Gastroesophageal sphincter (tissue), 4 donors: Measurements from ENCODE around the gene GNPTAB. TPM values are rescaled to one million over a fixed set of nuclear protein-coding genes. Genes with fewer than 3 reads are reported as not detected.
"Not testable (repeated sequence)": the region's sequence is repeated elsewhere in the genome, so short reads cannot be mapped to it uniquely, and the experiment has no call there.

Source experiments
- ATAC-seq: fragments of 150-250 bp; one replicate; pipeline ENCODE4 v1.9.1; 2016; ENCODE audit warnings: mild to moderate bottlenecking, moderate library complexity
- H3K27ac ChIP-seq, 4 donors: fragments of 200-600 bp; sonication (generic) in 3 of 4; 1 replicate in 3 of 4; 2 replicates in 1 of 4; pipeline ENCODE4 v1.5.1; 2016 to 2019
- H3K27me3 ChIP-seq: fragments of 200-600 bp; sonication (generic); one replicate; pipeline ENCODE4 v1.5.1; 2019
- H3K36me3 ChIP-seq, 2 donors: fragments of 200-600 bp; sonication (generic); one replicate each; pipeline ENCODE4 v1.5.1; 2019; ENCODE audit warnings: control low read depth in 1 of 2
- H3K4me1 ChIP-seq, 3 donors: fragments of 200-600 bp; sonication (generic); 1 replicate in 2 of 3; 2 replicates in 1 of 3; pipeline ENCODE4 v1.5.1; 2016 to 2019; ENCODE audit warnings: control low read depth in 2 of 3
- H3K4me3 ChIP-seq, 2 donors: fragments of 200-600 bp; sonication (generic); one replicate each; pipeline ENCODE4 v1.5.1; 2019; ENCODE audit warnings: mild to moderate bottlenecking in 1 of 2, moderate library complexity in 1 of 2
- H3K9me3 ChIP-seq, 3 donors: fragments of 200-600 bp; sonication (generic); one replicate each; pipeline ENCODE4 v1.5.1; 2017 to 2019; ENCODE audit warnings: control low read depth in 2 of 3
- CTCF ChIP-seq, 4 experiments: fragments of 200-600 bp in 2 of 4; fragments of 450-650 bp in 2 of 4; sonication (generic) in 1 of 4; IDR thresholded peaks; one replicate each; pipeline ENCODE4 v1.5.1; 2017 to 2019; ENCODE audit warnings: antibody characterized with exemption in 4 of 4, mild to moderate bottlenecking in 2 of 4, moderate library complexity in 2 of 4
- EP300 ChIP-seq: sonication (generic); formaldehyde crosslinking; IDR thresholded peaks from one replicate; pipeline ENCODE4 v1.6.1; 2017; ENCODE audit warnings: antibody characterized with exemption, mild to moderate bottlenecking
- POLR2A ChIP-seq, 2 donors: fragments of 450-650 bp; IDR thresholded peaks; one replicate each; pipeline ENCODE4 v1.6.1; 2017; ENCODE audit warnings: antibody characterized with exemption in 2 of 2, mild to moderate bottlenecking in 2 of 2, moderate library complexity in 1 of 2
- POLR2AphosphoS5 ChIP-seq: sonication (generic); formaldehyde crosslinking; IDR thresholded peaks from one replicate; pipeline ENCODE4 v1.6.1; 2017; ENCODE audit warnings: antibody characterized with exemption
- WGBS, 2 donors: methylation state at CpG; one replicate each; pipeline ENCODE4 v1.1.5; 2018; ENCODE audit warnings: low coverage in 1 of 2; 5-methylcytosine and 5-hydroxymethylcytosine counted together
- total RNA-seq, 4 donors: library from RNA; depleted of rRNA; stranded (reverse); fragments of >200 nt; gene quantifications; one replicate each; pipeline ENCODE4 v1.1.0, GENCODE V29; 2016

The GNPTAB gene
- total RNA-seq, 4 donors from 2014 or later: 25.8 to 43.2 (median 36.3) TPM

DNA sequence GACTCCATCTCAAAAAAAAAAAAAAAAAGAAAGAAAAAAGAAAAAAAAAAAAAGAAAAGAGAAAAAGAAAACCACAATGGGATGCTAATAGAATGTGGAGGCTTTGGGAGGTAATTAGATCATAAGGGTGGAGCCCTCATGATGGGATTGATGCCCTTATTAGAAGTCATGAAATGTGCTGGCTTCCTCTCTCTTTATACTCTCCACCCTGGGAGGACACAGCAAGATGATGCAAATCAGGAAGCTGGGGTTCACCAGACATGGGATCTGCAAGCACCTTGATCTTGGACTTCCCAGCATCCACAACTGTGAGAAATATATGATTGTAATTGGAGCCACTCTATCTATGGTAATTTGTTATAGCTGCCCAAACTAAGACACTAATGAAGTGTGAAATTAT is 33.2 kb upstream of the GNPTAB start:
- no peaks in the 10 kb centered on the region for H3K36me3 ChIP-seq
- TF ChIP-seq POLR2AphosphoS5 (no peak), CTCF (IDR thresholded peaks at IDR 0.05) (no peak), POLR2A (IDR thresholded peaks at IDR 0.05) (no peak), EP300 (no peak)
- no peaks in the 10 kb centered on the region for H3K27me3 ChIP-seq
- peaks cover 0 to 10% (median 0%) of the 10 kb centered on the region in 3 donors for H3K9me3 ChIP-seq
- no peak for ATAC-seq
- H3K4me1 ChIP-seq: no peaks in the 10 kb centered on the region
- no peak overlapping the region for H3K4me3 ChIP-seq
- no peak overlapping the region for H3K27ac ChIP-seq

DNA sequence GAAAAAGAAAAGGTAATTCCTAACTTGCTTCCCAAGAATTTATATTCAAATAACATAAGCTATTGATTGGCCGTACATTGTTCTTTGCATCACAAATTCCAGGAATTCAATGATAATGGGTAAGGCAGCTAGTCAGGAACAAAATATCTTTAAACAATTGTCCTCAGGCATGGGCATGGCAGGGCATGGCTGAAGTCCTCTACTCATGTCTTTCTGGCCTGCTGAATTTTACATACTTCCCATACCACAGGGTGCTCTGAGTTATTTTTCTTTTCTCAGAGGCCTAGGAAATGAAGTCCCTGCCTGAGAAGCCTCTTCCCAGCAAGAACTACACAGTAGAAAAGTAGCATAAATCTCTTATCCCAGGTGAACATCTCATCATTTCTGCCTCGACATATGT is 31.5 kb upstream of the GNPTAB start:
- 100% methylated on average over 2 of the region's 2 CpGs for WGBS, 2 donors
- peaks cover 0 to 10% (median 0%) of the 10 kb centered on the region in 3 donors for H3K9me3 ChIP-seq
- H3K27ac ChIP-seq: no peak overlapping the region
- no peaks in the 10 kb centered on the region for H3K4me1 ChIP-seq
- no peaks in the 10 kb centered on the region for H3K36me3 ChIP-seq
- TF ChIP-seq CTCF (IDR thresholded peaks at IDR 0.05) (no peak), POLR2AphosphoS5 (no peak), EP300 (no peak)
- ATAC-seq: no peak
- no peaks in the 10 kb centered on the region for H3K27me3 ChIP-seq
- no peak overlapping the region for H3K4me3 ChIP-seq

DNA sequence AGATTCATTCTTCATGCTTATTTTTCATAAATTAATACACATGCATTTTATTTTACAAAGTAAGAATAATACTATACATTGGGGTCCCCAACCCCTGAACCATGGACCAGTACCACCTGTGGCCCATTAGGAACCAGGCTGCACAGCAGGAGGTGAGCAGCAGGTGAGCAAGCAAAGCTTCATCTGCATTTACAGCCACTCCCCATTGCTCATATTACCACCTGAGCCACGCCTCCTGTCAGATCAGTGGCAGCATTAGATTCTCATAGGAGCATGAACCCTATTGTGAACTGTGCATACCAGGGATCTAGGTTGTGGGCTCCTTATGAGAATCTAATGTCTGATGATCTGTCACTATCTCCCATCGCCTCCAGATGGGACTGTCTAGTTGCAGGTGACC is 30.9 kb upstream of the GNPTAB start:
- H3K4me1 ChIP-seq, H3K27me3 ChIP-seq, ATAC-seq, H3K4me3 ChIP-seq, H3K27ac ChIP-seq, H3K36me3 ChIP-seq: not testable (repeated sequence)
- WGBS, 2 donors: 83 to 100% methylated on average over 1 to 2 of the region's 2 CpGs
- H3K9me3 ChIP-seq: peaks cover 0 to 10% (median 0%) of the 10 kb centered on the region in 3 donors

DNA sequence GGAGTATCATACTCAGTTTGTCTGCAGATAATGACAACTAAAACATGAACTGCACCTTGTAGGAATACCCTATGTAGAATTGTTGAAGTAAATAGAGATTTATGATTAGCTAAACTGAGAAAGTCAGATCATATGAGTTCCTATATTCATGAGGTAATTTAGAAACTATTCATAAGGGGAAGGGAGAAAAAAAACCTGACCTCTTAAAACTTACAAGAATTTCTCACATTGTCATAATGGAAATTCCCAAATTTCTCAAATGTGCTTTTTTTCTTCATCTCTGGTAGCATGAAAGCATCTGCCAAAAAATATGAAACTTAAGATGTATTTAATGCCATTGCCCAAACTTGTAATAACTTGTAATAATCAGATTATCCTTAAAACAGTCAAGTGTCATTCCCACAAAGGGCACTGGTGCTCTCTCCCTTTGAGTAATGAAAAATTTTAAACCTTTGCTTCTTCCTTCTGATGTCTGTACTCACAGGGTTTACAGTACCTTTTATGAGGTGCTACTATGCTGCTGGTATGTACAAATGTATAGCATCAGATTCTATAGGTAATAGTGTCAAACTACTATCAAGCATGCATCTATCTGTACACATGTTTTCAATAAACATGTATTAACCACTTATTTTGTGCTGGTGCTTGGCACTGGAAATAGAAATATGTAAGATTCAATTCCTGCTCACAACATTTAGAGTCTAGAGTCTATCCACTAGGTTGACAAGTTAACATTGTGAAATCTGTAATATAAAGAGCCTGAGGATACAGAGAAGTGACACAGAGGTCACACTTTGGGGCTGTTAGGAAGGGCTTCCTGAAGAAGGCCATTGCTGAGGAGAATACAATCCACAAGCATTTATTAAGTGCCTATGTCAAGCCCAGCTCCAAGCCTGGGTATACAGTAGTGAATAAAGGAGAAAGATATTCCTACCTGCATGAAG is 29.2 kb upstream of the GNPTAB start:
- Histone ChIP-seq H3K4me1 (peaks cover 0 to 5% (median 0%) of the 10 kb centered on the region in 3 donors), H3K9me3 (peaks cover 0 to under 1% (median 0%) of the 10 kb centered on the region in 3 donors), H3K27me3 (no peaks in the 10 kb centered on the region), H3K27ac (no peak overlapping the region), H3K4me3 (no peak overlapping the region), H3K36me3 (no peaks in the 10 kb centered on the region)
- TF ChIP-seq EP300 (no peak), CTCF (IDR thresholded peaks at IDR 0.05) (no peak), POLR2A (IDR thresholded peaks at IDR 0.05) (no peak), POLR2AphosphoS5 (no peak)
- ATAC-seq: no peak

- Histone ChIP-seq H3K4me3 (no peak overlapping the region), H3K27me3 (no peaks in the 10 kb centered on the region), H3K36me3 (no peaks in the 10 kb centered on the region), H3K4me1 (peaks cover 0 to 5% (median 0%) of the 10 kb centered on the region in 3 donors), H3K27ac (no peak overlapping the region), H3K9me3 (no peaks in the 10 kb centered on the region)
- 83 to 86% methylated on average over 2 to 3 of the region's 3 CpGs for WGBS, 2 donors
- no peak for TF ChIP-seq EP300
- ATAC-seq: no peak
These were observed 27.6 kb upstream of the GNPTAB start for GRCh38 chr12:101858361-101858760.

GRCh38 chr12:101857043-101857558 is 26.3 kb upstream of the GNPTAB start:
- H3K27ac ChIP-seq: no peak overlapping the region
- 35 to 71% methylated on average over 1 of the region's 1 CpG for WGBS, 2 donors
- H3K4me1 ChIP-seq: peaks cover 0 to 5% (median 0%) of the 10 kb centered on the region in 3 donors
- no peaks in the 10 kb centered on the region for H3K9me3 ChIP-seq
- H3K27me3 ChIP-seq: no peaks in the 10 kb centered on the region
- no peak overlapping the region for H3K4me3 ChIP-seq
- H3K36me3 ChIP-seq: no peaks in the 10 kb centered on the region
- no peak for TF ChIP-seq EP300
- TF ChIP-seq POLR2AphosphoS5: peak; percentile 18
- peak; percentile 83 for ATAC-seq

- 88 to 96% methylated on average over 3 of the region's 5 CpGs for WGBS, 2 donors
- H3K4me1 ChIP-seq, ATAC-seq: not testable (repeated sequence)
These were observed 25.9 kb upstream of the GNPTAB start for GRCh38 chr12:101856614-101857013.

More at GRCh38 chr12:101856614-101857013, 25.9 kb upstream of the GNPTAB start:
- H3K27me3 ChIP-seq, H3K27ac ChIP-seq, H3K36me3 ChIP-seq, H3K4me3 ChIP-seq, H3K9me3 ChIP-seq: not testable (repeated sequence)
